HEK293T (cell line): ENCODE results near the gene ANKH.

Experiments
- ARNT ChIP-seq: fragments of 450-650 bp; IDR thresholded peaks from 2 replicates; pipeline ENCODE4 v1.6.1; 2017; ENCODE audit warnings: mild to moderate bottlenecking
- BHLHE40 ChIP-seq: fragments of 450-650 bp; IDR thresholded peaks from 2 replicates; pipeline ENCODE4 v1.6.1; 2016; ENCODE audit warnings: mild to moderate bottlenecking, moderate library complexity, borderline replicate concordance
- CTBP1 ChIP-seq: fragments of 450-650 bp; IDR thresholded peaks from 2 replicates; pipeline ENCODE4 v1.6.1; 2016; ENCODE audit warnings: borderline replicate concordance
- ELF4 ChIP-seq: fragments of 450-650 bp; IDR thresholded peaks from 2 replicates; pipeline ENCODE4 v1.6.1; 2017; ENCODE audit warnings: antibody characterized with exemption
- FOXA1 ChIP-seq: fragments of 450-650 bp; IDR thresholded peaks from 2 replicates; pipeline ENCODE4 v1.6.1; 2016; ENCODE audit warnings: mild to moderate bottlenecking
- FOXK2 ChIP-seq: fragments of 450-650 bp; IDR thresholded peaks from 2 replicates; pipeline ENCODE4 v1.6.1; 2016; ENCODE audit warnings: mild to moderate bottlenecking
- FOXM1 ChIP-seq: fragments of 450-650 bp; IDR thresholded peaks from 2 replicates; pipeline ENCODE4 v1.6.1; 2017; ENCODE audit warnings: mild to moderate bottlenecking, borderline replicate concordance
- HDGF ChIP-seq: fragments of 450-650 bp; IDR thresholded peaks from 2 replicates; pipeline ENCODE4 v1.6.1; 2017; ENCODE audit warnings: antibody characterized with exemption, borderline replicate concordance
- LEF1 ChIP-seq: fragments of 450-650 bp; IDR thresholded peaks from 2 replicates; pipeline ENCODE4 v1.6.1; 2017; ENCODE audit warnings: mild to moderate bottlenecking, borderline replicate concordance
- NFRKB ChIP-seq: fragments of 450-650 bp; IDR thresholded peaks from 2 replicates; pipeline ENCODE4 v1.6.1; 2016; ENCODE audit warnings: mild to moderate bottlenecking, moderate library complexity
- SP1 ChIP-seq: fragments of 450-650 bp; IDR thresholded peaks from 2 replicates; pipeline ENCODE4 v1.6.1; 2017
- SUZ12 ChIP-seq: fragments of 450-650 bp; IDR thresholded peaks from 2 replicates; pipeline ENCODE4 v1.6.1; 2016; ENCODE audit warnings: mild to moderate bottlenecking
- ZNF384 ChIP-seq: fragments of 450-650 bp; IDR thresholded peaks from 2 replicates; pipeline ENCODE4 v1.6.1; 2016
- TF ChIP-seq, protein P1 (sequence below): fragments of 450-650 bp; IDR thresholded peaks from 2 replicates; pipeline ENCODE4 v1.6.1; 2016

GRCh38 chr5:14773588-14773987 lies 98.0 kb downstream of the ANKH start:
- TF ChIP-seq ARNT (no peak), FOXM1 (no peak), NFRKB (no peak), FOXA1 (no peak), ELF4 (no peak), ZNF384 (no peak), HDGF (no peak), FOXK2 (no peak), CTBP1 (no peak), BHLHE40 (no peak), LEF1 (no peak), SUZ12 (no peak), SP1 (no peak)
- TF ChIP-seq, protein P1, sequence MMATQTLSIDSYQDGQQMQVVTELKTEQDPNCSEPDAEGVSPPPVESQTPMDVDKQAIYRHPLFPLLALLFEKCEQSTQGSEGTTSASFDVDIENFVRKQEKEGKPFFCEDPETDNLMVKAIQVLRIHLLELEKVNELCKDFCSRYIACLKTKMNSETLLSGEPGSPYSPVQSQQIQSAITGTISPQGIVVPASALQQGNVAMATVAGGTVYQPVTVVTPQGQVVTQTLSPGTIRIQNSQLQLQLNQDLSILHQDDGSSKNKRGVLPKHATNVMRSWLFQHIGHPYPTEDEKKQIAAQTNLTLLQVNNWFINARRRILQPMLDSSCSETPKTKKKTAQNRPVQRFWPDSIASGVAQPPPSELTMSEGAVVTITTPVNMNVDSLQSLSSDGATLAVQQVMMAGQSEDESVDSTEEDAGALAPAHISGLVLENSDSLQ, result no peak
